Fibroblast of mammary gland (primary cell): ENCODE data around the gene UQCR11.

Experiments used
- DNase-seq: peaks from one replicate; pipeline ENCODE4 v3.0.0-alpha.2; 2010; ENCODE audit warnings: low read depth
- H3K4me3 ChIP-seq: 2 replicates; pipeline ENCODE4 v1.5.1; 2011; ENCODE audit warnings: low read depth, mild to moderate bottlenecking, low read length, moderate library complexity; ENCODE audit not compliant: control insufficient read depth
- CTCF ChIP-seq: conservative IDR thresholded peaks from 2 replicates; pipeline ENCODE4 v1.5.1; 2011; ENCODE audit warnings: low read depth, low read length, inconsistent platforms; ENCODE audit not compliant: control insufficient read depth, insufficient read depth

The UQCR11 gene

DNA sequence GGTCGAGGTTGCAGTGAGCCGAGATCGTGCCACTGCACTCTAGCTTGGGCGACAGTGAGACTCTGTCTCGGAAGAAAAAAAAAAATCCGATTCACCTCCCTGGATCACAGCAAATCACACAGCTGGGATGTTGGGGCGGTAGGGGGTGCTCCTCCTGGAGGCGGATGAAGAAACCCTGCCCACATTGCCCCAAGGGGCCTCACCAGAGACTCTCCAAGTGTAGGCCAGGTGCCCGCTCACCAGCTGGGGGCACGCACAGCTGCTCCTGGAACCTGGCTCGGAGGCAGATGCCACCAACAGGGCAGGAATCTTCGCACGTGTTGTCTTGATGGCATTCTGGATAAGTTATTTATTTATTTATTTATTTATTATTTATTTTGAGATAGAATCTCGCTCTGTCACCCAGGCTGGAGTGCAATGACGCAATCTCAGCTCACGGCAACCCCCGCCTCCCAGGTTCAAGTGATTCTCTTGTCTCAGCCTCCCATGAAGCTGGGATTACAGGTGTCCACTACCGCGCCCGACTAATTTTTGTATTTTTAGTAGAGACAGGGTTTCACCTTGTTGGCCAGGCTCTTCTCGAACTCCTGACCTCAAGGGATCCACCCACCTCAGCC lies 3.1 kb downstream of the UQCR11 start:
- H3K4me3 ChIP-seq, result no peak overlapping the region
- DNase-seq, result no peak
- no peak for TF ChIP-seq CTCF

GRCh38 chr19:1601613-1602064 lies 3.6 kb downstream of the UQCR11 start:
- DNase-seq, result no peak
- no peak overlapping the region for H3K4me3 ChIP-seq
- TF ChIP-seq CTCF, result peak; percentile 17

DNA sequence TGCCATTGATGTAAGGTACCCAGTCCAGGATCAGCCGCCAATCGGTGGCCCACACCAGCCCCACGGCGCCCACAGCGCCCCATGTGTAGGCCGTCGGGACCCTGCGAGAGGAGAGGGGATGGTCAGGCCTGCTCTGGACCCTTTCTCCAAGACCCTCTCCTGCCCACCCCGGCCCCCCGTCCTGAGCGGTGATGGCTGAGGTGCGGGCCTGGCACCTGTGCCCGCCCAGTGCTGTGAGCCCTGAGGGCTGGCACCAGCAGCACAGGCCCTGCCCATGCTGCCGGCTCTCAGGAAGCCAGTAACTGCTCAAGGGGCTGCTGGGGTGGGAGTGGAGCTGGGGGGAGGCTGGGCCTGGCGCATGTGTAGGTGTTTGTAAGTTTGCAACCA lies 5.8 kb downstream of the UQCR11 start:
- TF ChIP-seq CTCF, result no peak
- DNase-seq, result no peak
- H3K4me3 ChIP-seq, result no peak overlapping the region

GRCh38 chr19:1598777-1599459 lies 6.3 kb downstream of the UQCR11 start:
- no peak overlapping the region for H3K4me3 ChIP-seq
- TF ChIP-seq CTCF, result no peak
- DNase-seq, result no peak

GRCh38 chr19:1593501-1593772 lies 11.8 kb downstream of the UQCR11 start:
- peak overlapping the region; percentile 68 for H3K4me3 ChIP-seq
- no peak for DNase-seq
- no peak for TF ChIP-seq CTCF

DNA sequence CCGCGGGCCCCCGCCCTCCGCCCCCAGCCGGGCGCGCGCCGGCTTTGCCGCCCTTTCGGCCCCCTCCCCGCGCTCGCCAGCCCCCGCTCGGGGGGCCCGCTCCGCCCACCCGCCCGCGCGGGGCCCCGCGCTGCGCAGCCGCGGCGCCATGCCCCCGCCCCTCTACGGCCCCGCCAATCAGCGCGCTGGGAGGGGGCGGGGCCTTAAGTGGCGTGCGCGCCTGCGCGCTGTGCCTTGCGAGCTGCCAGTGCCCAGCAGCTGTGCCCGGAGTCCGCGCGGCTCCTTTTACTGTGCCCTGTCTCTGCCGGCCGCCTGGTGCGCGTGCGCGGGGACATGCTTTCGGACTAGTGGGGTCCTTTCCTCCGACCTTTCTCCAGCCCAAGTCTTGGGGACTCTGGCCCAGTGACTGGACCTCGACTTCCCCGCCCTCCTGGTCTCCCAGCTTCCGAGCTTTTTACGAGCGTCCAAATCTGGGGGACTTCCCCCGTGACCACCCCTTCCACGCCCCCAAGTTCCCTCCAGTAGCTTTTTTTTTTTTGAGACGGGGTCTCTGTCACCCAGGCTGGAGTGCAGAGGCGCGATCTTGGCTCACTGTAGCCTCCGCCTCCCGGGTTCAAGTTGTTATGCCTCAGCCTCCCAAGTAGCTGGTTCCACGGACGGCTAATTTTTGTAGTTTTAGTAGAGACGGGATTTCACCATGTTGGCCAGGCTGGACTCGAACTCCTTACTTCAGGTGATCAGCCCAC lies 12.3 kb downstream of the UQCR11 start, which contains the start of gene MBD3:
MBD3 (minus strand) TSS at position 111 of the 746 bp plus-strand sequence. CDS start 234 bp downstream, outside the sequence.
- TF ChIP-seq CTCF, result no peak
- peak within 1 kb of the TSS; percentile 76 for H3K4me3 ChIP-seq
- peak; percentile 89 for DNase-seq
